Measurements from ENCODE around the gene LRCH3.

LRCH3 gene

DNA sequence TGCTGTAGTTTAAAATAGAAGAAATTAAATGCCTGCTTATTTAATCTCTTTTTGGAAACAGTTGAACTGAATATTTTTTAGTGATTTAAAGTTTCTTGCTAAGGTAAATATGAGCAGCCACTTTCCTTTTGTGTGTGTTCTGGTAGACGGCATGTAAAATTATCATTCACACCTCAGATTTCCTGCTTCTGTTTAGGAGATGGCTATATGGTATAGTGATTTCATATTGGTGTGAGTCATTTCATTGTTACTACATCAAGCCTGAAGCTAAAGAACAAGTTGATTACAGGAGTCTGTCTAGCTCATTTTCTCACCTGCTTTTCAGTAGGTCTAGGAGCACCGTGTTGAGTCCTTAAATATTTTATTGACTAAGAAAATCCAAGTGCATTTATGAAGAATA is 2.2 kb downstream of the LRCH3 start:
- no peak for FAIRE-seq

DNA sequence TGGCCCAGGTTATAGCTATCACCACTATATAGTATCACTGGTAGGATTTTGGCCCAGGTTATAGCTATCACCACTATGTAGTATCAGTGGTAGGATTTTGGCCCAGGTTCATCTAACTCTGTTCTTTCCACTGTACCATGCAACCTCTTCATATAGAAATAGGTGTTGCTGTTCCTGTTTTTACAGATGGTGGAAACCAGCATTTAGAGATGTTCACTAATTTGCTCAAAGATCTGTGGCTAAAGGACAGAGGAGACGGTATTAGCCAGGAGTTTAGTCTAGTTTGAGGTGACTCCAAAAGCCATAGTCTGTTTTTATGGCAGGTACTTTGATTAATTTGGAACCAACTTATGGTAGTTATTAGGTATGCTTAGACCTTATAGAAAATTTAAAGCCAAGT is 3.1 kb downstream of the LRCH3 start:
- FAIRE-seq = no peak

DNA sequence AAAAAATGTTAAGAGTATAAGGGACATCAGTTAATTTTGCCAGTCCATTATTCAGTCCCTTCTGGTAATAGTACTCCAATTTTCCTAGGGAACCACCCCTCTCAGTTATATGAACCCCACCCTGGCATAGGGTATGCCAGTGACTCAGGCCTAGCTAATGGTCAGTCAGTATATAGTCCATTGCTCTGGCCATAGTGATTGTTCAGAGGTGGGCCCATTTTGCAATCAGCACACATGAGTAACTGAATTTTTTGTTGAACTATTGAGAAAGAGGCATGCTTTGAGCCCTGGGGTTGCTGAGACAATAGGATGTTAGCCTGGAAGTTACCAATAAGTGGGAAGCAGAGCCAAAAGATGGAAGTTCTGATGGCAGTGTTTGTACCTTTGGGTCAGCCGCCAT is 4.1 kb downstream of the LRCH3 start:
- no peak for FAIRE-seq

DNA sequence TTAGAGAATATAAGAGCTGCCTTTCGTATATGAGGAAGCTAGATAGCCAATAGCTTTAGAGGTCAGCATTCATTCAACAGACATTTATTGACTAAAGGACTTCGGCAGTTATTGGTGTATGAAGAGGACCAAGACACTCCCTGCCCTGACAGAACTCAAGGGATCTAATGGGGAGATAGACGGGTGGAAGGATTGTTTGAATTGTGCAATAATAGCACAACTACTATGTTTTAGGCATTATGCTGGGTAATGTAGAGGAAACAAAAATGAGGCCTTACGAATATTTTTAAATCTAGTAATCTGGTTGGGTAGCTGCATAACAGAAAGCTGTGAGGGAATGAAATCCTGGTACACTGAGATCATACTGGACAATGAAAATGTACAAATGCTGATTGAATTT is 5.0 kb downstream of the LRCH3 start:
- no peak for FAIRE-seq

DNA sequence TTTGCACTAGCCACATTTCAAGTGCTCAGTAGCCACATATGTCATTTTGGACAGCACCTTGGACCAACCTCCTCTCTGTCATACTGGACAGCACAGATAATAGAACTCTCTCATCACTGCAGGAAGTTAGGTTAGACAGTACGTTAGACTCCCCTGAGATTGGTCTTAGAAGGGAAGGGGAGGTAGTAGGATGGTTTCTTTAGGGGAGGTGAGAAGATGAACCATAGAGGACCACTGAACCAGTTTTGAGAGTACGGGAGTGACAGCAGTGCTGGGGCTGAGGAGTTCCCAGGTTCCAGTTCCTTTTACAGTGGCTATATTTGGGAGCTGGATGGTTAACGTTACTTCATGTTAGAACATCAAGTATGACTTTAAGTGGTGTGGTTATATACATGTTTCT is 7.8 kb downstream of the LRCH3 start:
- FAIRE-seq = no peak

DNA sequence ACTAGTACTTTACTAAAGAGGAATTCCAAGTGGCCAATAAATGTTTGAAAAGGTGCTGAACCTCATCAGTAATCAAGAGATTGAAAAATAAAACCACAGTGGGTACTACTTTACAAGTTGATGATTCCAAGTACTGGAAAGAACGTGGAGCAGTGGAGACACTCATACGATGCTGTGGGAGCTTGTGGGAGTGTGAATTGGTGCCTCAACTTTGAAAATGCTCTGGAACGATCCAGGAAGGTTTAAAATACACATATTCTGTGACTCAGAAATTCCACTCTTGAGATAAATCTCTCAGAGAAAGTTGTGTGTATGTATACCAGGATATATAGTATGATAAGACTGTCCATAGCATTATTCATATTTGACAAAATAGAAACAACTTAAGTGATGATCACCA is 9.3 kb downstream of the LRCH3 start:
- no peak for FAIRE-seq

DNA sequence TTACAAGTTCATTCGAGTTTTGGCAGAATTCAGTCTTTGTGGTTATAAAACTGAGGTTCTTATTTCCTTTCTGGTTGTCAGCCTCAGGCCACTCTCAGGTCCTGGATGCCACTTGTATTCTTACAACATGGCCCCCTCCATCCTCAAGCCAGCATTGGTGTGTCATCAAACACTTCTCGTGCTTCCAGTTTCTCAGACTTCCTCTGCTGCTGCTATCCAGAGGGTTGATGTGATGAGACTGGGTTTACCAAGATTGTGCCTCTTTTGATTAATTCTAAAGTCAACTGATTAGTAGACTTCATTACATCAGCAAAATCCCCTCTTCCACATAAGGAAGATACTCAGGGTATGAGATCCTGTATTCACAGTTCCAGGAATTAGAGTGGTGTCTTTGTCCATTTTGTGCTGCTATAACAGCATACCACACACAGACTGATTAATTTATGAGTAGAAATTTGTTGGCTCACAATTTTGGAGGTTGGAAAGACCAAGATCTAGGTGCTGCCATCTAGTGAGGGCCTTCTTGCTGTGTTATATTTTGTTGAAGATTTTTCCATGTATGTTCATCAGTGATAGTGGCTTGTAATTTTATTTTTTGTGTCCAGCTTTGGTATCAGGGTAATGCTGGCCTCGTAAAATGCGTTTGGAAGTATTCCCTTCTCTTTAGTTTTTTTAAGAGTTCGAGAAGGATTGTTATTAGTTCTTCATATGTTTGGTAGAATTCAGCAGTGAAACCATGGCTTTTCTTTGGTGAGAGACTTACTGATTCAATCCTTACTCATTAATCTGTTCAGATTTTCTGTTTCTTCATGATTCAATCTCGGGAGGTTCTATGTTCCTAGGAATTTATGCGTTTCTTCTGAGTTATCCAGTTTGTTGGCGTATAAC is 11.1 kb downstream of the LRCH3 start:
- no peak for FAIRE-seq

DNA sequence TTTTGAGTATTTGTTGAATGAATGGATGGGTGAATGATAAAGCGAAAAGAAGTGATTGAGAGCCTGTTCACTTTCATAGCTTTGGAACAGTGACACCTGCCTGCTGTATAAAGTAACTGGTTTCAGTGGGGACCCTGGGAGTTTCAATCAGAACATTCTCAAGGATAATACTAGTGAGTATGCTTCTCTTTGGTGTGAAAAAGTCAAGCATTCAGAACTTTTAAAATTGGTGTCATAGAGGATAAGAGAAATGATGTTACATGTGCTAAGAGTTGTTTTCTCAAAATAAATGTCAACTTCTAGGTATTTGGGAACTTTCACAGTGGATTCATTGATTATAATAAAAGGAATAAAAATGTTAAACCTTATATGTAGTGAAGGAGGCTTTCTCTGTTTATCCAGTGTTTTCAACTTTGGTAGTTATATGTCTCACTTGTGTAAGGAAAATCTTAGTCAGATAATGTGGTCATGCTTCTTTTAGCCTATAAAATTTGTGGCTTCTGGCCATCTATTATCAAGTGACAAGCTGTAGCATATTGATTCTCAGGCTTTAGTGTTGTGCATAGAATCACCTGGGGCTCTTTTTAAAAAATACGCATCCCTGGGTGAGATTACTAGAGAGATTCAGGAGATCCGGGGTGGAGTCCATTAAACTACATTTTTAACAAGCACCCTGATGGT is 11.9 kb downstream of the LRCH3 start:
- no peak for FAIRE-seq

DNA sequence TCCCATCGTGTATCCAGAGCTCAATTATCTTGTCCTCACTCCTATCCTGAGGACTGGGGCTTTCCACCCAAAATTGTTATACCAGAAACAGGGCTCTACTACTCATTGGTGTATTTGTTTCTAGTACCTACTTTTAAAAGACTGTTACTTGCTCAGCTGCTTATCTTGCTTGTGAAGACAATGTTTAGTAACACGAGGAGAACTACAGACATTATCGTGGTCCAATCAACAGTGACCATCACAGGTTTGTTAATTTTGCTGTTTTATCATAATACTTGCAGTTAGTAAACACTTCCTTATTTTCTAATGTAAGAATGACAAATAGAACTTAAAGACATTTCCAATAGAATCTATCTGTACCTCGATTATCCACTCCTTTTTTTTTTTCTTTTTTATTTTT is 13.5 kb downstream of the LRCH3 start:
- no peak for FAIRE-seq

DNA sequence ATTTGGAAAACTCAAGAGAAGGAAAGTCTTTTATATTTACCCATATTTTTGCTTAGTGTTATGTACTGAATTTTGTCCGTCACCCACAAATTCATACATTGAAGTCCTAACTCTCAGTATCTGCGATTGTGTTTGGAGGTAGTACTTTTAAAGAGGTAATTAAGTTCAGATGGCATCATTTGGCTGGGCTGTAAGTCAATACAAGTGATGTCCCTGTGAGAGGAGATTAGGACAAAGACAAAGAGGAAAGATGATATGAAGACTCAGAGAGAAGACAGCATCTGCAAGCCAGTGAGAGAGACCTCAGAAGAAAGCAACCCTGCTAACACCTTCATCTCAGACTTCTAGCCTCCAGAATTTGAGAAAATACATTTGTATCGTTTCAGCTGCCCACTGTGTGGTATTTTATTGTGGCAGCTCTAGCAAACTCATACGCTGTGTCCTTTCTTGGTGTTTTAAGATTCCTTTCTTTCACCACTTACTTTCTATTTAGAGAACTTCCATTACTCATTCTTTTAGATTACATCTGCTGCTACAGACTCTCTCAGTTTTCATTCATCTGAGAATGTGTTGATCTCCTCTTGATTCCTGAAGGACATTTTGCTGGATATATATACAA is 17.0 kb downstream of the LRCH3 start:
- FAIRE-seq = no peak

DNA sequence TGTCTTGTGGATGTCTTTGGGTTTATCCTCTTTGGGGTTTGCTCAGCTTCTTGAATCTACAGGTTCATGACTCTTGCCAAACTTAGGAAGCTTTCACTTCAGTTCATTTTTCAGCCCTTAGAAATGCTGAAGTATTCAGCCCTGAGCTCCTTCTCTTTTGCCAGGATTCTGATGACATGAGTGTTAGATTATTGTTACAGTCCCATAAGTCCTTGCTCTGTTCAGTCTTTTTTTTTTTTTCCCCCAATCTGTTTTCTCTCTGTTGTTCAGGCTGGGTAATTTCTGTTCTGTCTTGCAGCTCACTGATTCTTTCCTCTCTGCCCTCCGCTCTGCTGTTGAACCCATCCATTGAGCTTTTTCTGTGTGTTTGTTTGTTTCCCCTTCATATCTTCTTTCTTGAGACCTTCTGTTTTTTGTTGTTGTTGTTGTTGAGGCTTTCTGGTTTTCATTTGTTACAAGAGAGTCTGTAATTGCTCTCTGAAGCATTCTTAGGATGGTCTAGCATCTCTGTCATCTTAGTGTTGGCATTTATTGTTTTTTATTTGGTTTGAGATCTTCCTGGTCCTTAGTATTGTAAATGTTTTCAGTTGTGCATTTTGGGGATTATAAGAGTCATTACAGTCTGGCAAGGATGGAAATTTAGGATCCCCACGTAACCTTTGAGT is 18.4 kb downstream of the LRCH3 start:
- no peak for FAIRE-seq

DNA sequence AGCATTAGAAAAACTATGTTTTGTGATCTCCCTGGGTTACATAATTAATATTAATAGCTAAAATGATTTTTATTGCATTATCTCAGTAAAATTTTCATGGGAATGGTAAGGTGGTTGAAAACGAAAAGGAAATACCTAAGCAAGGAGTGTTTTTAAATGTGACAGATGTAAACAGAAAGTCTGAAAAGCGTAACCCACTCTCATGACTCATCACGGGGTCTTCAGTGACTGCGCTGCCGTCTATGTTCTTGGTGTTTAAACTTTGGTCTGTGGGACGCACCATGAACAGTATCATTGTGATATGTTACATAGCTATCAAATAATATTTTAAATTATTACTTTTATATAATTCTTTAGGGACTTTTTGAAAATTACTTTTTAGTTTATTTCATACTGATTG is 19.8 kb downstream of the LRCH3 start:
- no peak for FAIRE-seq

DNA sequence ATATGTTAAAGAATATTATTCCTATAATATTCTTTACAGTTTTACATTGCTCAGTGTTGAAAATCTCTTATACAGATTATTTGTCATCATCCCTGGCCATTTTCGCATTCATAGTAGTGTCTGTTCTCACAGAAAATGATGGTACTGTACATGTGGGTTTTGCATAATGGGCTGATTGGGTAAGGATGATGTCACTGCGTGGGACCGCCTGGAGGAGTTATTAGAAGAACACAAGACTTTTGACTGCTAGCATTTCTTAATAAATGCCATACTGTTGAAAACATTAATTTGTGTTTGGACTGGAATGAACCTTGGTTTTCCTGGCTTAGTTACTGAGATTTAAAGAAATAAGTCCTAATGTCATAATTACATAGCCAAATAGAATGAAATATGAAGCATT is 20.3 kb downstream of the LRCH3 start:
- no peak for FAIRE-seq

DNA sequence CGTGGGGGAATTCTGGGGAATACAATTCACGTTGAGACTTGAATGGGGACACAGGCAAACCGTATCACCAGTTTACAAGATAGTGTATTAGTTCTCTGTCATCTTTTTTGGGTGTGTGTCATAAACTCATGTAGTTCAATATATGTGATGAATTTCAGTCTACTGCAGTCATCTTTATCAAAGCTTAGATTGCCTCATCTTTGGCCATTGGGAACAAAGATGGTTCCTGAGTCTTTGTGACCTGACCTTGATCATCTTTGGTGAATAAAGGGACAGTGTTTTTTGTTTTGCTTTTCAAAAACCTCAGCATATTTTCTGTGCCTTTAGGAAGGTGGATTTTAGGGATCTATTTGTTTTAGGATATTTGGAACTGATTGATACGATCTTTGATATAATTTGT is 23.3 kb downstream of the LRCH3 start:
- FAIRE-seq = no peak

DNA sequence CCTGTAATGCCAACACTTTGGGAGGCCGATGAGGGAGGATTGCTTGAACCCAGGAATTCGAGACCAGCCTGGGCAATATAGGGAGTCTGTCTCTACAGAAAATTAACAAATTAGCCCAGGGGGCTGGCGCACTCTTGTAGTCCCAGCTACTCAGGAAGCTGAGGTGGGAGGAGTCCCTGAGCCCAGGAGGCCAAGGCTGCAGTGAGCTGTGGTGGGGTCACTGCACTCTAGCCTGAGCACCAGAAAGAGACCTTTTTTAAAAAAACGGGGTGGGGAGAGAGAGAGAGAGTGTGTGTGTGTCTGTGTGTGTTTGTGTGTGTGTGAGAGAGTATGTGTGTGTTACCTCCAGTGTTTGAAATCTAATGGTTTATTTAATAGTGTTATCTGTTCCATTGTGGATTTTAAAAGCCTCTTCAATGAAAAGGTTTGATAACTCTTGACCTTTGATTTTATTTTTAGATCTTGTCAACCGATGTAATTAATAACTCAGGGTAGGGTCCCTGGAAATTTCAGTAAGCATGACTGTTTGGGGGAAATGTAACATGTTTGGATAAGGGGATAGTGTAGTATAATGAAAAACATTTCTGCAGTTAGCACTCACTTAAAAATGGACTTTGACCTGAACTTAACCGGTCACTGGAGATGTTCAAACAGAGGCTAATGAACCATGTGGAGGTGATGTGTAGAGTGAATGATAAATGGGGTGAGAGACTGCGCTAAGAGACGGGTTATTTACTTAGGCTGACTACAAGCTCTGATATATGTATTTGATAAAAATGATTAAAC is 29.7 kb downstream of the LRCH3 start:
- no peak for FAIRE-seq

DNA sequence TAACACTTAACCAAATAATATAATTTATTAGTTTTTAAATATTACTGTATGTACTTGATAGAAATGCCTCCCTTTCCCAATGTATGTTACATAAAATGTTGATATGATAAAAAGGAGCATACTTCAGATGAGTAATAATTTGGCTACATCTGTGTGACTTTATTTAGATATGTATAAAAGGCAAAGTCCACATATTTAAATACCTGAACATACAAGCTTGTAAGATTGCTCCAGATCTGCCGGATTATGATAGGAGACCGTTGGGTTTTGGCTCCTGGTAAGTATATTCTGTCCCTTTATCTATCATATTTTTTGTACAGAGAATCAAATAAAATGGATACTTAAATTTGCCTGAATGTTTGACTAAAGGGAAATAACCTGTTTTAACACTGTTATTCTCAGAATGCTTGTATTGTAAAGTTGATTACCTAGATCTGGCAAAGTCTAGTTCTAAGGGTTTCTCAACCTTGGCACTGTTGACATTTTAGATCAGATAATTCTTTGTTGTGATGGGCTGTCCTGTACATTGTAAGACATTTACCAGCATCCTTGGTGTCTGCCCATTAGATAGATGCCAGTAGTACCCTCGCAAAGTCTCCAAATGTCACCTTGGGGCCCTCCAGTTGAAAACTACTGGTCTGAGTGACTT is 38.5 kb downstream of the LRCH3 start:
- FAIRE-seq = no peak

DNA sequence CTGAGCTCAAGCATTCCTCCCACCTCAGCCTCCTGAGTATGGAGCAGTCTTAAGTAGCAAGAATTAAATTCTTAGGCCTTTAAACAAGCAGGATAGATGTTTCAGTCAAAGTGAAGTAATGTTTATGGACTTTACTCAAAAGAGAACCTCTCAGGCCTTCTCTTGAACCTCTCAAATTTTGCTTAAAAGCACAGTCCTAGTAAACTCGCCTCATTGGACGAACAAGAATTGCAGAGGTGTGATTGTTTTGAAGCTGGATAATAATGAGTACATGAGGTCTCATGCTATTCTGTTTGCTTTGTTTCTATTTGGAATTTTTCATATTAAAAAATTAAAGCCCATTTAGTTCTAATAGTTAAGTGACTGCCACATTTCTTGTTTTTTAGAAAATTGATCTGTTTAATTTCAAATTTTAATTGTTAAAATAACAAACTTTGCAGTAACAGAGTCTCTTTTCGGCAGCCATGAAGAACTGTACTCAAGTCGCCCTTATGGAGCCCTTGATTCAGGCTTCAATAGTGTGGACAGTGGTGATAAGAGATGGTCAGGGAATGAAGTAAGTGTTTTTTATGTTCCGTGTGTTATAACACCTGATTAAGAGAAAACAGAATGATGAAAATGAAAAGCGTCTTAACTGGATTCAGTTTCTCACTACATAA is 39.4 kb downstream of the LRCH3 start:
- no peak for FAIRE-seq

DNA sequence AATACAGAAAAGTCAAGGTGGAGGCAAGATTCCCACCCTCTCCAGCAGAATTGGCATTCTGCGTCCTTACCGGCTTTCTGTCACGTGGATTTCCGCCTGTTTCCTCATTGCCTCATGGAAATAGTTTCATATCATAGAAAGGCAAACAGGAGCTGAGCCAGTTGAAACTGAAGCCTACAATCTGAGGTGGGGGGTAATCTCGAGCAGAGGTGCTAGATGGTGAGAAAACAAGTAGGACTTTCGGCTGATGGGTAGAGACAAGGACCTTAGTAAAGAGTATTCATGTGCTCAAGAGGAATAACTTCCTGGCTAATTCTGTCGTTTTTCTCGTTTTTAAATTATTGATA is 39.9 kb downstream of the LRCH3 start:
- no peak for FAIRE-seq

DNA sequence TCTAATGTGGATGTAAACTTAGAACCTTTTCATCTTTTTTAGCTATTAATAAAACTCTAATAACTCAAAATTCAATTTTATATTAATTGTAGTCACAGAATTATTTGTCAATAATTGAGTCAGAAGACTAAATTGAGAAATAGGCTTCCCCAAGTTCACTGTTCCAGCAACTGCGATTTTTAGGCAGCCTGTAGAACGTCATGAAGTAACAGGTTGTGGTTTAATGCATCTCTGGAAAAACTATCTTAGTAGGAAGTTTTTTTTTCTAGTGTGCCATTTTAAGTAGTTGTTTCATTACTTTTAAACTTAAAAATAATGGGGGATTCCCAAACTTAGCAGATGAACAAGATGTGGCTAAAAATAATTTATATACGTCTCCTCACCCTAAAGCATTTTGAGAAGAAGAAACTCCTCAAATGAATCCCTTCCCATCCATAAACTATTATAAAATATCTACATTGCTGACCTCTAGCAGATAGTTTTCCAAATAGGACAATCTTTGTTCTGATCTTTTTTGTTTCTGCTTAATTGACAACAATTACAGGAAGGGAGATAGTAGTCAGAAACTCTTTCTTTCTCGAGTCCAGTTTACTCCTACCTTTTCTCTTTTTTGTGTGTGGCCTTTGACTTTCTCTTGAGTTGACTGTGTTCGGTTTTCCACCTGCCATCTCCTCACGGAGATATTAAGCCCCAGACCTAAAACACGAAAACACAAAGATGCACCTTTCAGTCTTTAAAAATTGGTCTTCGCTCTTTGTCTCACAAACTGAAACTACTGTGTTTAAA is 43.1 kb downstream of the LRCH3 start:
- FAIRE-seq = no peak

DNA sequence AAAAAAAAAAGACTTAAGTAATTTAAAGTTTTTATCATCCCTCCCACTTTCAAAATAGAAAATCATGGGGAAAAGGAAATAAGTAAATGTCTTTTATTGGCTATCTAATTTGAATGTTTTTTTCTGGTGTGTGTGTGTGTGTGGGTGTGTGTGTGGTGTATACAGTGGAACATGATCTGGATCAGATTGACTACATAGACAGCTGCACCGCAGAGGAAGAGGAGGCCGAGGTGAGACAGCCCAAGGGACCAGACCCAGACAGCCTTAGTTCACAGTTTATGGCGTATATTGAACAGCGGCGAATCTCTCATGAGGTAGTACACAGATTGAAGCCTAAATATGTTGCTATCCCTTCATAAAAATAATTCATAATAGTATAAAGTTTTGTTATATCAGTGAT is 44.5 kb downstream of the LRCH3 start:
- FAIRE-seq = no peak

DNA sequence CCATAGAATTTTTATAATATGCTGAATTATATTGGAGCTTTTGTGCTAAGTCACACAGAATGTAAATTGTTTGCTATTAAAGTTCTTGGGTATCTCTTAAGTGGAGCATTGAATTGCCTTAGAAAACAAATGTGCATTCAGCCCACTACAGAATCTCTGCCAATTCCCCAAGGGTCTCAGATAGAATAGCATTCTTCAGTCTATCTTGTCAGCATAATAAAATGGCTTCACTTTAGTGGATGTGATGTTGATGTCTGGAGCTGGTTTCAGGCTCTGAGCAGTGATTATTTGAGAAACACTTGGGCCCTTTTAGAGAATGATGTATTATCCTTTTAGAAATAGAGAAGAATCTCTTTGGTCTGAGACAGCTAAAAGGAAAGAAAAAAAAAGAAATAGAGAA is 45.2 kb downstream of the LRCH3 start:
- FAIRE-seq = no peak

All from A204.1 (cell line).